Peyer's patch (tissue), 4 donors: ENCODE measurements around the gene GUCA1C.

Source experiments
- POLR2A ChIP-seq, 2 donors: fragments of 450-650 bp; IDR thresholded peaks; one replicate each; pipeline ENCODE4 v1.5.1; 2017; ENCODE audit warnings: antibody characterized with exemption in 2 of 2, mild to moderate bottlenecking in 2 of 2, moderate library complexity in 2 of 2
- TF ChIP-seq, protein P1 (sequence below), 6 experiments: fragments of 450-650 bp in 4 of 6; fragments of 200-600 bp in 2 of 6; sonication (generic) in 1 of 6; IDR thresholded peaks; one replicate each; pipeline ENCODE4 v1.5.1; 2017 to 2019; ENCODE audit warnings: antibody characterized with exemption in 6 of 6, mild to moderate bottlenecking in 3 of 6, moderate library complexity in 1 of 6

DNA sequence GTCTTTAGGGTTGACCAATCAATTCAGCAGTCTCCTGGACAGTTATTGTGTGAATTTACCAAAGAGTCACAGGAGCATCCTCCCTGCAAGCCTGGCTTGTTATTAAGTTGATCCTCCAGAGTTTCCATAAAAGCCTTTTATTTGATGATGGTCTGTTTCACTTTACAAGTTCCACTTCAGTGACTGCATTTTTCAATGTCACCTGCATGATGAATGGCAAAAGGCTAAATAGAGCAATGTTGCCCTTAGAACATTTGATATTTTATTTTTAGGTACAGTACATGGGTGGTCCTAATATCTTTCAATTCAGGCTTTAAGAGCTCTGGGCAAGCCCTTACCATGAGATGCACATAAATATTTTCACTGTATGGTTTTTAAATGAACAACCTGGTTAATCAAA, 22.6 kb downstream of the GUCA1C start:
- no peak for TF ChIP-seq POLR2A (IDR thresholded peaks at IDR 0.05)
- TF ChIP-seq, protein P1, sequence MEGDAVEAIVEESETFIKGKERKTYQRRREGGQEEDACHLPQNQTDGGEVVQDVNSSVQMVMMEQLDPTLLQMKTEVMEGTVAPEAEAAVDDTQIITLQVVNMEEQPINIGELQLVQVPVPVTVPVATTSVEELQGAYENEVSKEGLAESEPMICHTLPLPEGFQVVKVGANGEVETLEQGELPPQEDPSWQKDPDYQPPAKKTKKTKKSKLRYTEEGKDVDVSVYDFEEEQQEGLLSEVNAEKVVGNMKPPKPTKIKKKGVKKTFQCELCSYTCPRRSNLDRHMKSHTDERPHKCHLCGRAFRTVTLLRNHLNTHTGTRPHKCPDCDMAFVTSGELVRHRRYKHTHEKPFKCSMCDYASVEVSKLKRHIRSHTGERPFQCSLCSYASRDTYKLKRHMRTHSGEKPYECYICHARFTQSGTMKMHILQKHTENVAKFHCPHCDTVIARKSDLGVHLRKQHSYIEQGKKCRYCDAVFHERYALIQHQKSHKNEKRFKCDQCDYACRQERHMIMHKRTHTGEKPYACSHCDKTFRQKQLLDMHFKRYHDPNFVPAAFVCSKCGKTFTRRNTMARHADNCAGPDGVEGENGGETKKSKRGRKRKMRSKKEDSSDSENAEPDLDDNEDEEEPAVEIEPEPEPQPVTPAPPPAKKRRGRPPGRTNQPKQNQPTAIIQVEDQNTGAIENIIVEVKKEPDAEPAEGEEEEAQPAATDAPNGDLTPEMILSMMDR (IDR thresholded peaks at IDR 0.05) = no peak
